ENCODE data around the gene HHIPL1.

HHIPL1 gene

DNA sequence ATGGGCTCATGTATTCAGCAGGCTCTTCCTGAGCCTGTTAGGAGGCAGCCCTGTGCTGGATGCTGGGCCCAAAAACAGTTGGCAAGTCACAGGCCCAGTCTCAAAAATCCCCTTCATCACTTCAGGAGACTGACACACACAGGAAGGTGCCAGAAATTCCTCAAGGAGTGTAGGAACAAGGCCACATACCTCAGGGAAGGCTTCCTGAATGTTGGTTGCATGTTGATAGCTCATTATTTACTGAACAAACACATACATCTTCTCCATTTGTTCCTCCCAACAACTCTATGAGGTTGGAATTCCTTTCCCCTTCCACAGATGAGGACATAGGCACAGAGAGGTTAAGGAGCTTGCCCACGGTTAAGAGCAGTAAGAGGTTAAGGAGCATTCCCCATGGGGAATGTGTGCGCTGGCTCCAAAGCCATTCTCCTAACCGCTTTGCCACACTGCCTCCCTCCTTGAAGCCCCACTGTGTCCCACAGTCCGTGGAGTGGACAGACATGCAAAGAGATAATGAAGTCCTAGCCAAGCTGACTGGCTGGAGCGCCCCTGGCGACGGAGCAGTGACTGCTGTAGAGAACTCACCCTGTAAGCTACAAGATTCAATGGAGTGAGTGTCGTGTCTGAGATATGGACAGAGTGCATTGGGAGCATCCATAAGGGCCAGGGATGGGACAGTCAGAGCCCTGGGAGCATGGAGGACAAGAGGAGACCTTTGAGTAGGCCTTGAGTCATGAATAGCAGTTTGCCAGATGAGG lies 3.3 kb downstream of the HHIPL1 start:
- Histone ChIP-seq H3K36me3 (ENCODE audit: control insufficient read depth, insufficient read depth, low read length) (no peaks in the 10 kb centered on the region), H3K4me1 (ENCODE audit: control insufficient read depth, insufficient read depth, low read length) (peaks cover 4% of the 10 kb centered on the region), H3K4me3 (ENCODE audit: low read length) (no peak overlapping the region), H3K27me3 (ENCODE audit: control insufficient read depth, insufficient read depth, low read length) (no peaks in the 10 kb centered on the region), H3K27ac (ENCODE audit: low read depth, low read length) (no peak overlapping the region), H3K9ac (ENCODE audit: low read length) (no peak overlapping the region)

GRCh38 chr14:99649219-99649618 lies 4.3 kb downstream of the HHIPL1 start:
- H3K27ac ChIP-seq (ENCODE audit: low read depth, low read length): no peak overlapping the region
- no peaks in the 10 kb centered on the region for H3K36me3 ChIP-seq (ENCODE audit: control insufficient read depth, insufficient read depth, low read length)
- peaks cover 4% of the 10 kb centered on the region for H3K4me1 ChIP-seq (ENCODE audit: control insufficient read depth, insufficient read depth, low read length)
- no peak overlapping the region for H3K9ac ChIP-seq (ENCODE audit: low read length)
- H3K4me3 ChIP-seq (ENCODE audit: low read length): no peak overlapping the region
- no peaks in the 10 kb centered on the region for H3K27me3 ChIP-seq (ENCODE audit: control insufficient read depth, insufficient read depth, low read length)

- Histone ChIP-seq H3K27ac (ENCODE audit: low read depth, low read length) (no peak overlapping the region), H3K4me1 (ENCODE audit: control insufficient read depth, insufficient read depth, low read length) (peaks cover 6% of the 10 kb centered on the region), H3K27me3 (ENCODE audit: control insufficient read depth, insufficient read depth, low read length) (no peaks in the 10 kb centered on the region), H3K4me3 (ENCODE audit: low read length) (no peak overlapping the region), H3K9ac (ENCODE audit: low read length) (no peak overlapping the region), H3K36me3 (ENCODE audit: control insufficient read depth, insufficient read depth, low read length) (no peaks in the 10 kb centered on the region)
Measured at GRCh38 chr14:99649643-99650042, 4.7 kb downstream of the HHIPL1 start.

- no peaks in the 10 kb centered on the region for H3K36me3 ChIP-seq (ENCODE audit: control insufficient read depth, insufficient read depth, low read length)
- no peak overlapping the region for H3K9ac ChIP-seq (ENCODE audit: low read length)
- peaks cover 3% of the 10 kb centered on the region for H3K4me1 ChIP-seq (ENCODE audit: control insufficient read depth, insufficient read depth, low read length)
- H3K27me3 ChIP-seq (ENCODE audit: control insufficient read depth, insufficient read depth, low read length): no peaks in the 10 kb centered on the region
- H3K4me3 ChIP-seq (ENCODE audit: low read length): no peak overlapping the region
- no peak overlapping the region for H3K27ac ChIP-seq (ENCODE audit: low read depth, low read length)
Measured at GRCh38 chr14:99650189-99650588, 5.3 kb downstream of the HHIPL1 start.

DNA sequence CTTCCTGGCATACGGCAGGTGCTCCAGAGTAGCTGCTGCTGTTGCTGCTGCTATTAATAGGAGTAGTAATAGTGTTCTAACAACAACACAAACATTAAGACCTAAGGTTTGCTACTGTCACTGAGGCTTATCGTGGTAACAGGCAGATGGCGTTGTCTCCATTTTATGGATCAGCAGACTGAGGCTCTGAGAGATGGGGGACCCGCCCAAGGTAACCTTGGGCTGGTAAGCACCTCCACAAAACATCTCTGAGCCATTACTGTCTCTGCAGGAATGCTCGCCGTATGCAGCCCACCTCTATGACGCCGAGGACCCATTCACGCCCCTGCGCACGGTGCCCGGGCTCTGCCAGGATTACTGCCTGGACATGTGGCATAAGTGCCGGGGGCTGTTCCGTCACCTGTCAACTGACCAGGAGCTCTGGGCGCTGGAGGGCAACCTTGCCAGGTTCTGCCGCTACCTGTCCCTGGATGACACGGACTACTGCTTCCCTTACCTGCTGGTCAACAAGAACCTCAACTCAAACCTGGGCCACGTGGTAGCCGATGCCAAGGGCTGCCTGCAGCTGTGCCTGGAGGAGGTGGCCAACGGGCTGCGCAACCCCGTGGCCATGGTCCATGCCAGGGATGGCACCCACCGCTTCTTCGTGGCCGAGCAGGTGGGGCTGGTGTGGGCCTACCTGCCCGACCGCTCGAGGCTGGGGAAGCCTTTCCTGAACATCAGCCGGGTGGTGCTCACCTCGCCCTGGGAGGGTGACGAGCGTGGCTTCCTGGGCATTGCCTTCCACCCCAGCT lies 7.2 kb downstream of the HHIPL1 start:
- no peak overlapping the region for H3K4me3 ChIP-seq (ENCODE audit: low read length)
- no peak overlapping the region for H3K9ac ChIP-seq (ENCODE audit: low read length)
- H3K36me3 ChIP-seq (ENCODE audit: control insufficient read depth, insufficient read depth, low read length): no peaks in the 10 kb centered on the region
- H3K27me3 ChIP-seq (ENCODE audit: control insufficient read depth, insufficient read depth, low read length): no peaks in the 10 kb centered on the region
- no peak overlapping the region for H3K27ac ChIP-seq (ENCODE audit: low read depth, low read length)
- peaks cover 3% of the 10 kb centered on the region for H3K4me1 ChIP-seq (ENCODE audit: control insufficient read depth, insufficient read depth, low read length)

DNA sequence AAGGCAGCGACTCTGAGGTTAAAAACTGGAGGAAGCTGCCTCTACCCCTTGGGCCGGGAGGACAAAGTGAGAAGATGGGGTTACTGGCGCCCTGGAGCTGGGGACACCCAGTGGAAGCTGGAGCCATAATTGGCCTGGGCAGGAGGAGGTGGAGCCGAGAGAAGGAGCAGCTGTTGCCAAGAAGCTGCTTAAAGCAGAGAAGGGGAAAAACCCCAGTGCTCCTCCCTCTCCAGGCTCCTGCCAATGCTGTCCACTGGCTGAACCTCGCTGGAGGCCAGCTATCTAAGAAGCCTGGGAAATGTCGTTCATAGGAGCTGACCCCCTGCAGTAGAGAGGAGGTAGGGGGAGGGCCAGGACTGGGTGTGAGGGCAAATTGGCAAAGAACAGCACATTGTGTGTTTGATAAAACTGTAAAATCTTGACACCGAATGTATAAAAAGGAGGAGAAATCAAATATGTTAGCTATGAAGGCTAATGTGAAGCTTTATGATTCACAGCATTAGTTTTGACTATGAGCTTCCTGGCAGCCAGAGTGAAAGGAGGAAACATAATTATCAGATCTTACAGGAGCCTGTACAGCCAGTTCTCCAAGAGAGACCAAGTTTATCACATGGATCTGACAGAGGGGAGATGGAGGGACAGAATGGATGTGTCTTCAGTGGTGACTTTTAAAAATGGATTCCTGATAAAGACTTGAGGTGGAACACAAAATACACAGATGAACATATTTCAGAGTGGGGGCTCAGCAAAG lies 9.5 kb downstream of the HHIPL1 start:
- H3K36me3 ChIP-seq (ENCODE audit: control insufficient read depth, insufficient read depth, low read length): no peaks in the 10 kb centered on the region
- no peak overlapping the region for H3K9ac ChIP-seq (ENCODE audit: low read length)
- peaks cover 2% of the 10 kb centered on the region for H3K27me3 ChIP-seq (ENCODE audit: control insufficient read depth, insufficient read depth, low read length)
- H3K4me3 ChIP-seq (ENCODE audit: low read length): no peak overlapping the region
- no peak overlapping the region for H3K27ac ChIP-seq (ENCODE audit: low read depth, low read length)
- H3K4me1 ChIP-seq (ENCODE audit: control insufficient read depth, insufficient read depth, low read length): peaks cover 3% of the 10 kb centered on the region

GRCh38 chr14:99655521-99655920 lies 10.6 kb downstream of the HHIPL1 start:
- peaks cover 3% of the 10 kb centered on the region for H3K4me1 ChIP-seq (ENCODE audit: control insufficient read depth, insufficient read depth, low read length)
- no peak overlapping the region for H3K4me3 ChIP-seq (ENCODE audit: low read length)
- H3K27me3 ChIP-seq (ENCODE audit: control insufficient read depth, insufficient read depth, low read length): peaks cover 2% of the 10 kb centered on the region
- no peaks in the 10 kb centered on the region for H3K36me3 ChIP-seq (ENCODE audit: control insufficient read depth, insufficient read depth, low read length)
- no peak overlapping the region for H3K27ac ChIP-seq (ENCODE audit: low read depth, low read length)
- H3K9ac ChIP-seq (ENCODE audit: low read length): no peak overlapping the region

- Histone ChIP-seq H3K27ac (ENCODE audit: low read depth, low read length) (no peak overlapping the region), H3K36me3 (ENCODE audit: control insufficient read depth, insufficient read depth, low read length) (no peaks in the 10 kb centered on the region), H3K4me3 (ENCODE audit: low read length) (no peak overlapping the region), H3K9ac (ENCODE audit: low read length) (no peak overlapping the region), H3K4me1 (ENCODE audit: control insufficient read depth, insufficient read depth, low read length) (peaks cover 3% of the 10 kb centered on the region), H3K27me3 (ENCODE audit: control insufficient read depth, insufficient read depth, low read length) (peaks cover 2% of the 10 kb centered on the region)
Measured at GRCh38 chr14:99656171-99656570, 11.2 kb downstream of the HHIPL1 start.

DNA sequence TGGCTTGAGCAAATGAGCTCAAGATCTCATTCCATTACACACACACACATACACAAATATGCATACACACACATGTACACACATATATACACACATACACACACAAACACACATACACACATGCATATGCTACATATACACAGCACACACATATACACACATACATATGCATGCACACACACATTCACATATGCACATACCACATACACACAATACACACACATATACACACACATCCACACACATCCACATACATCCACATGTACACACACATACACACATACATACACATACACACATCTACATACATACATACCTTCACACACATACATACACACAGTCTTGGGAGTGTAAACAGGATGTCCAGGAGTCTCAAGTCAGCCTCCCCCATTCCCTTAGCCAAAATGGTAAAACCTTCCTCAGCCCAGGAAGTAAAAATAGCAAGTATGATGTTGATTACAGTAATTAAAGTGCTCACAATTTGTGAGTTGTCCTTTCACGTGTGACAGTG lies 12.8 kb downstream of the HHIPL1 start:
- Histone ChIP-seq H3K27me3 (ENCODE audit: control insufficient read depth, insufficient read depth, low read length) (peaks cover 2% of the 10 kb centered on the region), H3K4me1 (ENCODE audit: control insufficient read depth, insufficient read depth, low read length) (peaks cover 3% of the 10 kb centered on the region), H3K27ac (ENCODE audit: low read depth, low read length) (no peak overlapping the region)

DNA sequence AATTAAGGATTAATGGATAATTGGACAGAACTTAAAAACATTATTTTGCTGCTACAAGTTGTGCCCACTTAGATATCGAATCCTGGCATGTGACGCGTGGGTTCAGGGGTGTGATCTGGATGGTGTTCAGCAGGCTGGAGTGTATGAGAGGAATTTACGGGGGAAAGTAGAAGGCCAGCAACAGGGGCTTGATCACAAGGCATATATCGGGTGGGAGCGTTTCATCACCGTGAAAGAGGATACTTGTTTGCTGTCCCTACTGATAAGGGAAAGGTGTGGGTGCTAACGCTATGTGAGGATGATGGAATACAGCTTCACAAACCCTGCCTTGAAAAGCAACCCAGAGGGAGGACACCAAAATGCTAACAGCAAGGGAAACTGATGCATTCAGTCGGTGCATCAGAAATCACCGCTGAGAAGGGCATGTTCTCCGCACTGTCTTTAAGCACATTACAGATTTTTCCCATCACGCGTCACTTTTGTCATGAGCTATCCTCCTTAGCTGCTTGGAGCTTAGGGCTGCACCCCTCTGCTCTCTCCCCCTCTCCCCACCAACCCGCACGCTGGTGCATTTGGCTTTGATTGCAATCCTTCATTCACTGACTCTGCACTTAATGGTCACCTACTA lies 13.4 kb downstream of the HHIPL1 start:
- Histone ChIP-seq H3K4me1 (ENCODE audit: control insufficient read depth, insufficient read depth, low read length) (peaks cover 3% of the 10 kb centered on the region), H3K9ac (ENCODE audit: low read length) (no peak overlapping the region), H3K27ac (ENCODE audit: low read depth, low read length) (no peak overlapping the region)

More for the DNA sequence above, 12.8 kb downstream of the HHIPL1 start:
- Histone ChIP-seq H3K36me3 (ENCODE audit: control insufficient read depth, insufficient read depth, low read length) (no peaks in the 10 kb centered on the region), H3K4me3 (ENCODE audit: low read length) (no peak overlapping the region), H3K9ac (ENCODE audit: low read length) (no peak overlapping the region)

GRCh38 chr14:99659333-99659741 lies 14.4 kb downstream of the HHIPL1 start:
- H3K27me3 ChIP-seq (ENCODE audit: control insufficient read depth, insufficient read depth, low read length): peaks cover 2% of the 10 kb centered on the region
- no peak overlapping the region for H3K9ac ChIP-seq (ENCODE audit: low read length)
- no peak overlapping the region for H3K4me3 ChIP-seq (ENCODE audit: low read length)
- H3K27ac ChIP-seq (ENCODE audit: low read depth, low read length): no peak overlapping the region
- H3K4me1 ChIP-seq (ENCODE audit: control insufficient read depth, insufficient read depth, low read length): peaks cover 3% of the 10 kb centered on the region
- H3K36me3 ChIP-seq (ENCODE audit: control insufficient read depth, insufficient read depth, low read length): no peaks in the 10 kb centered on the region

More for the DNA sequence above, 13.4 kb downstream of the HHIPL1 start:
- Histone ChIP-seq H3K27me3 (ENCODE audit: control insufficient read depth, insufficient read depth, low read length) (peaks cover 2% of the 10 kb centered on the region), H3K4me3 (ENCODE audit: low read length) (no peak overlapping the region), H3K36me3 (ENCODE audit: control insufficient read depth, insufficient read depth, low read length) (no peaks in the 10 kb centered on the region)
